HG03097 (cell line): Measurements from ENCODE around the gene DBX1.
A peak's percentile ranks its signal among the peaks of the same experiment; 100 is the strongest.

Source experiments
- ATAC-seq: cut with Tn5 transposase; IDR thresholded peaks from one replicate; pipeline ENCODE4 v1.9.1; 2021; ENCODE audit not compliant: unreplicated experiment, low FRiP score

Gene DBX1

GRCh38 chr11:20126724-20127123 lies 33.6 kb downstream of the DBX1 start:
- ATAC-seq, result no peak

GRCh38 chr11:20125927-20126326 lies 34.3 kb downstream of the DBX1 start:
- ATAC-seq, result no peak

- no peak for ATAC-seq
Observed at GRCh38 chr11:20122131-20122530, 38.1 kb downstream of the DBX1 start.

- no peak for ATAC-seq
Observed at GRCh38 chr11:20120134-20120925, 39.9 kb downstream of the DBX1 start.

- ATAC-seq, result no peak
Observed at GRCh38 chr11:20119315-20119714, 41.0 kb downstream of the DBX1 start.

GRCh38 chr11:20118209-20118608 lies 42.1 kb downstream of the DBX1 start:
- no peak for ATAC-seq

GRCh38 chr11:20117291-20117690 lies 43.0 kb downstream of the DBX1 start:
- ATAC-seq, result no peak

- ATAC-seq, result no peak
Observed at GRCh38 chr11:20116825-20117224, 43.5 kb downstream of the DBX1 start.

GRCh38 chr11:20114588-20114987 lies 45.7 kb downstream of the DBX1 start:
- ATAC-seq, result no peak

GRCh38 chr11:20113149-20113438 lies 47.2 kb downstream of the DBX1 start:
- no peak for ATAC-seq

- ATAC-seq, result no peak
Observed at GRCh38 chr11:20112291-20113148, 47.8 kb downstream of the DBX1 start.

- no peak for ATAC-seq
Observed at GRCh38 chr11:20111871-20112270, 48.4 kb downstream of the DBX1 start.

GRCh38 chr11:20110908-20111669 lies 49.2 kb downstream of the DBX1 start:
- ATAC-seq, result peak; percentile 86

- ATAC-seq, result no peak
Observed at GRCh38 chr11:20109731-20110445, 50.4 kb downstream of the DBX1 start.
